NCI-H226 (cell line): ENCODE results near the gene DUSP6.

Source experiments
- DNase-seq: peaks from one replicate; pipeline ENCODE4 v3.0.0-alpha.2; 2015

The DUSP6 gene

GRCh38 chr12:89328151-89329030 is 23.9 kb downstream of the DUSP6 start:
- DNase-seq, result no peak

DNA sequence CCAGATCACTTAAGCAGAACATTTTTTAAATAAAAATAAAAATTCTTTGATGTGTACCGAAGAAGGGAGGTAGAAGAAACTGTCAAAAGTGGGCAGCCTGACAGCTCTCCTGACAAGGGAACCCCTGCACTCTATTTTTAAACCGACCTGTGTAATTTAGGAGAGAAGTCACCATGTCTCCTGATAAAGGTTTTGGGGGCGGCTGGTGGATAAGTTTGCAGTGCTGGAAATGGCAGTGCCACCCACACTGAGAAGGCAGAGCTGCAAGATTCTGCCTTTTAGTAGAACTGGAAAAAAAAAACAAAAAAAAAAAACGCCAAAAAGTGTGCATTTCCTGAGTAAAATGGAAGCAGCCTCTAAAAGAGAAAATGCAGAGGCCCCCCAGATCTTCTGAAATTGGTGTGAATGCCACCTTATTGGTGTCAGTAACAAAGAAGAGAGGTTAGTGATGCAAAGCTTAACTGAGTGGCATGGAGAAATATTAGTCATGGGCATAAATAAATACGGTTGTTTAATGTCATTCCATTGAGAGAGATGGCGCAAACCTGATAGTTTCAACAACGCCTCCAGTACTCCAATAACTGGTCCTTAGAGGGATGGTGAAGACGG is 24.7 kb downstream of the DUSP6 start:
- no peak for DNase-seq

DNA sequence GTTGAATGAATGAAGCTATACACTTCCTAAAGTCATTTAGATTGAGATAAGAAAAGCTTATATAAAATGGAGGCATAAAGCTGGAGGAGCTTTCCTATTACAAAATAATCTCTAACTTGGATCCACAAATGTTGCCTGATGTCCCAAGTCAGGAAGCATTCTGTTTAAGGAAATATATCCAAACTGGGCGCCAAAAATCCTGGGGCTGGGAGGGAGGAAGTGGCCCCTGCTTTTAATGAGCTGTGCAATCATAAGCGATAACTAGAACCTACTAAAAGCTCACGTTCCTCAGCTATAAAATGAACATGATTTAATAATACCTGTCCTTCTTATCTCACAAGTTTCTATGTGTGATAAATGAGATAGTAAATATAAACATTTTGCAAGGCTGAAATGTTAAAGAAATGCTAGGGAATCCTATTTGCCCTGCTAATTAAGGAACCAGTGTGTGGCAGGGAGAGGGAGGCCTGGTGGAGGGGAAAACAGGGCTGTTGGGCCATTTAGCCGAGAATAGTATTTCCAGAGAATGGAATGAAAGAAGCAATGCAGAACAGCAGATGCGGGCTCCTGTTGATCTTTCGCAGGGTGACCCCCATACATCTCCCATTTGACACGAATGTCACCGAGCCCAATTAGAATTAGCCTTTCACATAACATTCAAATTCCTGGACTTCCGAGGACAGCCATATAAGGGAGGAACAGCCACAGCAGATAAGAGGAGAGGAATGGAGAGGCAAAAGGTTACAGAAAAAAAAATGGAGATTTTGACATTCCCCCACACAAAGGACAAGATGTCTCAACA is 25.9 kb downstream of the DUSP6 start:
- DNase-seq, result no peak

GRCh38 chr12:89325495-89325894 is 26.8 kb downstream of the DUSP6 start:
- no peak for DNase-seq

DNA sequence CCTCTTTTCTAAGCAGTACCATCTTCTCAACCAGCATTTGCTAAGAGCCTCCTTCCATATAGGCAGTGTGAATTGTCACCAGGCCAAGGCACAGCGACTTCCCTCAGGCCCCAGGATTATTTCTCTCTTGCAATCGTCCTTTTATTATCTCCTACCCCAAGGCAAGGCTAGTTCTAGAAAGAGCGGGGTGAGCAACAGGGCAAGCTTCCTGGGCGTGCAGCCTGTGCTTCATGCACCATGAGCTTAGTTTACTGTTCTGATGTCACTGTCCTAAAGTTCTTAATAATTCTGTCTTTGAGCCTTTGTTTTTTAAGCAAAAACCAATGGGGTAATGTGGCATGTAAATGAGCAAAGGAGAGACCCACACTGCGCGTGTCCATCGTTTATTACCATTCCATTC is 27.9 kb downstream of the DUSP6 start:
- DNase-seq, result no peak

DNA sequence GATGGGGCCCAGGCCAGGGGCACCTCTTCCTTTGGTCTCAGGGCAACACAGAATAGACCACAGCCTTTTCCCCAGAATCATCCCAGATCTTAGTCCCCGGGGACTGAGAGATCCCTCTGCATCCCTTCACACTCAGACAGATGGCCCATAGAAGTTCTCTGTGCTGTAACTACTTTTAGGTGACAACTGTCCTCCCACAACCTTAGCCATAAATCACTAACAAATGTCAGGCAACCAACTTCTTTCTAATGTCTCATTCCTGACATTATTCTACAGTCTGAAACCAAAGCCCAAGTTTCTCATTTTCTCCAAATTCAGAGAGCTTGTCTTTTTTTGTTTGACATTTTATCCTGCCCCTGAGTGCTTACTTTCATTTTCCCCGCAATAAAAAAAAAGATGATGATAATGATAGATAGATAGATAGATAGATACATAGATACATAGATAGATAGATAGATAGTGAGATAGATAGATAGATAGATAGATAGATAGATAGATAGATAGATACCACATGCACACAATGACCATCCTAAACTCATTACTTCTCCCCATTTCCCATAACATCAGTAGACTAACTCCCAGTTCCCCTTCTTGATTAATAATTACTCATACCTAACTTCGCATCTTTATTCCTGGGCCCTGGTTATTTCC is 28.6 kb downstream of the DUSP6 start:
- no peak for DNase-seq

DNA sequence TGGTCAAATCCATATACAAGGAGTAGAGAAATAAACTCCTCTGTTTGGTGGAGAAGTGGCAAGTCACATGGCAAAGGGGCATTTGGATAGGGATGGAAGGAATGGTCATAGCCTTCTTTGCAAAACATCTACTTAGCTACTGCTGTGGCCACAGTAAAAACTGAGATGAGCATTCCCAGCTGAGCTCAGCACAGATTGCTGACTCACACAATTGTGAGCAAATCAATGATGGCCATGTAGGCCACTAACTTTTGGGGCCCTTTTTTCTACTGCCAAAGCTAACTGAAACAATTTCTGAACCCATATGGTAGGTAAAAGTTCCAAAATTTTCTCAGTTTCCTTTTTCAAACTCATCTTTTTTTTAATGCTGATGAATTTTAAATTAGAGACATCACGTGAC is 31.6 kb downstream of the DUSP6 start:
- no peak for DNase-seq

GRCh38 chr12:89319606-89320005 is 32.7 kb downstream of the DUSP6 start:
- no peak for DNase-seq

DNA sequence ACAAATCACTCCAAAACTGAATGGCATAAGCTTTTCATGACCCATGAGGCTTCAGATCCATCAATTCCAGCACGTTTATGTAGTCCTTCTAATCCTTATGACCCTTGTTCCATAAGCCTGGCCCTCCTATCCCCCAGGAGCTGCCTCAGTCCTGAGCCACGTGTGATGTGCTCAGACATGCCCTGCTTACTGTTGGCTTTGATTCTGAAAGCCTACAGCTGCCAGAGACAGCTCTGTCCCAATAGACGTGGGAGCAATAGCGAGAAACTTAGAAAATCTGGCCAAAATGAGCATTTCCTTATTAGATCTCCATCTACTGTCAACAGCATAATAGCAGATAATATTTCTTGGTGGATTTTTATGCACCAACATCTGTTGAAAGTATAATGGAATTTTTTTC is 33.2 kb downstream of the DUSP6 start:
- no peak for DNase-seq

DNA sequence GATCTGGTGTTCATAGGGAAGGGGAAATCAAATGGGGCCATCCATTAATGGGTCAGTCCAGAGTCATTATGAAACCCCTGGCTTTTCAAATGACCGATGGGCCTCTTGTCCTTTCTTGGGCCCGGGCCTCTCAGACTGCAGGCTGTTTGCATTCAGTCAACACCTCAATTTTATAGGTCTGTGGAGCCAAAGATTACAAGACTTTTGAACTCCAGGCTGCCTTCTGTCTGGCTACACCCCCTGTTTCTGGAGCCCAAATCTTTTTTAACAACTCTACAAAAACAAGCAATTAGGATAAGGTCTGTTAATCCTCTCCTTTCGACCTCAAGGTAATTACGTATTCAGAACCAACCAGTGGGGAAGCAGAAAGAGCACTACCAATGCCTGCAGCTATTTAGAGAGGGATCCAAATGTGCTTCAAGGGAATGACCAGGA is 35.6 kb downstream of the DUSP6 start:
- DNase-seq, result no peak

DNA sequence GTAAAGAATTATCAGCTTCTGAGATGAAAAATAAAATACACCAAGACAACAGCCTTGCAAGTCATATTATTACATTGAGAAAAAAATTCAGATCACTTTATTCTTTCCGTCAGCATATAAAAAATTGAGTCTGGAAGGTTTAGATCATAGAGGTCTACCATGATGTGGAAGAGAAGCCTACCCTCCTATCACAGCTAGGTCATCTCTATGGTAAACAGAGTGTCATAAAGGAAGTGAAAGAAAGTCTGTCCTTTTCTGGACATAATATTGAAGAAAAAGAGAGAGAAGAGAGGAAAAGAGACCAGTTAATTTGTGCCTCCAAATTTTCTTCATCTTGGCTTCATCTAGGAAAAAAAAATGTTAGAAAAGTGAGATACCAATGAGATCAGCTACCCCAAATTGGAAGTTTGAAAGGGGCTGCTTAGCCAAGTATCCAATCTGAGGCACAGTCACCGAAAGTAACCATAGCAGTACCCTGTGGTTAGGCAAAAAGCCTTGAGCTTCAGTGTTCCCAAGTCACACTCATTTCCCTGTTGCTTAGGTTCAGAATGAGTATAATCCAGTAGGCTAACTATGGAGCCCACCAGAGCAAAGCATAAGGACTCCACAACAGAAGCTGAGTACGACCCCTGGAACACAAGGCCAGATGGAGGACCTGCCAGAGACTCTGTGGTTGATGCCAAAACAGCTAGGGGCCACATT is 38.1 kb downstream of the DUSP6 start:
- no peak for DNase-seq

- no peak for DNase-seq
These were observed 40.5 kb downstream of the DUSP6 start for GRCh38 chr12:89311703-89312293.

DNA sequence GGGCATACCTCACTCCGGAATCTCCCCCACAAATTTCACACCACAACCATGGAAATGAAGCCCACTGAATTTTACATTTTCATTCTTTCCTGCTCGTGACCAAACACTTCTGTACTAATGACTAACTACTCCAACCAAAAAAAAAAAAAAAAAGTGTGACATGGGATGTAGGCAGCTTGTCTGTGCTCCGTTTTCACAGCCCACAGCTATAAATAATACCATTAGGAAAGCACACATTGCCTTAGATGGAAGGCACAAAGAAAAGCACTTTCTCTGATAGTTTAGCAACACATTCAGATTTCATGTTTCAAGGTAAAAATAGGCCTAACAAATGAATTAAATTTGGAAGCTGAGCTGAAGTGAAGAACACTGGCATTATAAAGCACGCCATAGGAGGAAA is 42.5 kb downstream of the DUSP6 start:
- no peak for DNase-seq

DNA sequence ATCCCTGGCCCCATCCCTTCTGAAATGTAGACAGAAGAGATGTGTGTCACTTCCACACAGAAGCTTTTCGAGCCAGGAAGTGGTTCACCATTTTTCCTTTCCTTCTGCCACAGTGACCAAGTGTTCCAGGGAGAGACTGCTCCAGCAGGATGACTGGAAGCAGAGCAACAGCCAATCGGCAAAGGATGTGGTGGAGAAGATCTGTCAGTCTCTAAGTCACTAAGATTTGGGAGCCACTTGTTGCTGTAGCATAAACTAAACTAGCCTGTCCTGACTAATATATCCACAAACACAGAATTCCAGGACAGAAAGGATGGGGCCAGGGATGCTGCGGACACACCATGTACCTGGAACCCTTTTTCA is 42.9 kb downstream of the DUSP6 start:
- no peak for DNase-seq

DNA sequence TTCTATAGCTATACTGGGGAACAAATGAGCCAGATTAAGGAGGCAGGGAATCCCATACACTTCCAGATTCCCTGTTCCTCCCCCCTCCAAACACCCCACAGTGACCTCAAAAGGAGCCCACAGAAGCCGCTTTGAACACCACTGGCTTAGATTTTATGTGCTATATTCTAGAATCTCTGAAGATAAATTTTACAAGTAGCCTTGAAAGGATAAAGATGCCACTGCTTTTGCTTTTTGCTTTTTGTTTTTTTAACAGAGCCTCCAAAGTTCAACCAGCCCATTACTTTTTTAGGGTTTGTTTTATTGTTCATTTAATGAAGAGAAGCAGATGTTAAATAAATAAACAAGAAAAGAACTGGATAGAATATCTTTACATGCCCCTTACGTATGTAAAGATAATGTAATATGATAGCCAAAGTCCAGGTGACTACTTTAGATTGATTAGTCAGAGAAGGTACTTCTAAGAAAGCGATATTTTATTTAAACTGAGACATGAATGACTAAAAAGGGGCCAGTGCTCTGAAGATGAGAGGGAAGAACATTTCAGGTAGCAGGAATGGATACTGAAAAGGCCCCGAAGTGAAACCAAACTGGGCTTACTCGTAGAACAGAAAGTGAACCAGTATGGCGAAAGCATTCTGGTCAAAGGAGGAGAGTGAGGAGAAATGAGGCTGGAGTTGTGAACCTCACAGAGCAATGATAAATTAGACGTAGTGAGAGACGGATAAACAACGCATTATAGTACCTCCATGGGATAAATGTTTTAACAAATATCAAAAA is 44.6 kb downstream of the DUSP6 start:
- DNase-seq, result no peak

DNA sequence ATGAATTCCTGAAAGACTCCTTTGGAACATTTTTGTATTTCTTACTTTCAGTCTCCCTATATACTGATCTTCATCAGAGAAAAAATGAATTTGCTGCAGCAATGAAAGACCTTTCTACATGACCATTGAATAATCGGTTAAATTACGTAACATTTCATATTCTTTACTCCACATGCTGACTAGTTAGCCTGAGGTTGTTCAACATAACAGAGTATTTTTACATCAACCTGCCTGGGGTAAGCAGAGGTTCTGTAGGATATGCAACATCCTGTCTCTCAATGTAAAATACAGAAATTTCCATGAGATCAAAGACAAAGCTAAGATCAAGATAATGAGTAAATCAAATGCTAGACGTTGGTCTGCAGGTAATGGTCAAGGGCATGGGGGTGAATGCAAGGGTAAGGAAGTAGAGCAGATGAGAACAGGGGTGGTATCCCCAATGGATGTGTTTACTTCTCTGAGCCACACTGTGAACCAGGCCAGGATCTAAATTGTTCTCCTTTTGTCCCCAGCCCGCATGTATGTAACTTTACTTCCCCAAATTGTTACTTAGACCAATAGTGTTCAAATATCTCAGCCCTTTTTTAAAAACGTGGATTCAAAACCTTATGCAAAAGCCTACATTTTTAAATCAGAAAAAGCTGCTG is 45.4 kb downstream of the DUSP6 start:
- DNase-seq, result no peak

- DNase-seq, result no peak
These were observed 46.9 kb downstream of the DUSP6 start for GRCh38 chr12:89305373-89305772.

DNA sequence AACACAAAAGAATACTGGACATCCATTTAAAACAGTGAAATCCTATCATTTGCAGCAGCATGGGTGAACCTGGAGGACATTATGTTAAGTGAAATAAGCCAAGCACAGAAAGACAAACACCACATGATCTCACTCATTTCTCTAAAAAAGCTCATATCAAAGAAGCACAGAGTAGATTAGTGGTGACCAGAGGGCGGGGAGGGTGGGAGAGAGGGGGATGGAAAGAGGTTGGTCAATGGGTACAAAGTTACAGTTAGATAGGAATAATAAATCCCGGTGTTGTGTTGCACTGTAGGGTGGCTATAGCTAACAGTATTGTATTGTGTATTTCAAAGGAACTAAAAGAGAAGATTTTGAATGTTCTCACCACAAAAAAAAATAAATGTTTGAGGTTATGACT is 52.4 kb downstream of the DUSP6 start:
- DNase-seq, result no peak

GRCh38 chr12:89299417-89299816 is 52.9 kb downstream of the DUSP6 start:
- DNase-seq, result no peak
